ENCODE measurements around the gene DNAJC17.

DNAJC17 gene

DNA sequence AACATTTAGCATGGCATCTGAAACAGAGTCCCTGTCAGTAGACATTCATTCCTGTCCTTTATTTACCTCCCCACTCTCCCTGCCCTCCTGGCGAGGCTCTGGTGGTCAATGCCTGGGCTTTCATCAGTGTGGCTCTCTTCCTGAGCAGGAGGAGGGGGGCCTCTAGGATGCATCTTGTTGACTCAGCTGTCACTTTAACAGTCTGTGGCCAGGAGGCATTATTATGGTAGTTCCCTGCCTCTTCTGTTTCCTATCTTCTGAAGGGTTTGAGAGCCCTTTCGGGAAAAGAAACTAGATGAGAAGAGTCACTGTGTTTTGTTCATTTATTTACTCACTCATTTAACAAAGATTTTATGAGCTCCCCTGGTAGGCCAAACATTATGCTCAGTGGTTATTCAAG lies 23.6 kb upstream of the DNAJC17 start:
- DNase-seq (ENCODE audit: low read depth in 2 of 3, low spot score in 1 of 3) = no peak

DNA sequence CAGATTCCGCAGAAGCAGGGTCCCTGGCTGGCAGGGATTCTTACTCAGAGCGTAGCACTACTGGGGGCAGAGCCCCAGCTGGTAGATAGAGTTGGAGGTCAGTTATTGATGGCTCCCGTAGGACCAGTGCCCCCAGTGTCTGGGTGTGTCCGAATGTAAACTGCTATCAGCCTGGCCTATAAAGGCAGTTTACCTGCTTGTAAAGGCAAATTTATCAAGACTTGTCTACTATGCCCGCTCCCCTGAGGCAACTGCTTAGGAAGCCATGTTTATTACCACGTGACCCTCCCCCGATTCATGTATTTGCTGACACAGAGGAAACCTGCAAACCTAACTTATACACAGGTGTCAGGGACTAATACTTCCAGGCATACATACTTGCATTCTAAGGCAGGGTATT lies 21.8 kb upstream of the DNAJC17 start:
- no peak for DNase-seq (ENCODE audit: low read depth in 2 of 3, low spot score in 1 of 3)

DNA sequence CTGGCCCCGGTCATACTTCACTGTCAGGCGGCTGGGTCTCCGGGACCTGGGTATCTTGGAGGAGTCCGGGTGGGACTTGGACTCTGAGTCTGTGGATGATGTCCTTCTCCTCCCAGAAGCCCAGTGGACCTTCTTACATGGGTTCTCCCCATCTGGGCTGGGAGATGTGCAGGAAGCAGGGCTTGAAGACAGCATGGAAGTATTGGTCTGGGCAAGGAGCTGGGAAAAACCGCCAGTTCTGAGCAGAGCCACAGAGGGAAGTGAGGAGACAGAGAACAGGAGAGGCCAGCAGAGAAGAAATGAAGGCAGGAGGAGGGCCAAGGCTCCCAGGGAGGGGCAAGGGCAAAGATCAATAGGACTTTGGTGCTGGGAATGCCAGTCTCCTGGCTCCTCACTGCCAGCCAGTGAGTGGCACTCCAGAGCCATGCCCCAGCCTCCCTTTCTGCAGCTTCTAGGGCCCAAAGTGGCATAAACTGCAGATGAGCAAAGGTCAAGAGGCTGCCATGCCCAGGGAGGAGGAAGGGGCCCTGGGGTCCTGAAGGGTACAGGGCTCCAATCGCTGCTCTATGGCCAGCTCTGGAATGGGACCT lies 21.3 kb upstream of the DNAJC17 start, which contains the start of gene PPP1R14D:
PPP1R14D (minus strand) TSS at position 262 of the 590 bp plus-strand sequence; CDS start at position 195, 67 bp downstream.
- no peak for DNase-seq (ENCODE audit: low read depth in 2 of 3, low spot score in 1 of 3)

DNA sequence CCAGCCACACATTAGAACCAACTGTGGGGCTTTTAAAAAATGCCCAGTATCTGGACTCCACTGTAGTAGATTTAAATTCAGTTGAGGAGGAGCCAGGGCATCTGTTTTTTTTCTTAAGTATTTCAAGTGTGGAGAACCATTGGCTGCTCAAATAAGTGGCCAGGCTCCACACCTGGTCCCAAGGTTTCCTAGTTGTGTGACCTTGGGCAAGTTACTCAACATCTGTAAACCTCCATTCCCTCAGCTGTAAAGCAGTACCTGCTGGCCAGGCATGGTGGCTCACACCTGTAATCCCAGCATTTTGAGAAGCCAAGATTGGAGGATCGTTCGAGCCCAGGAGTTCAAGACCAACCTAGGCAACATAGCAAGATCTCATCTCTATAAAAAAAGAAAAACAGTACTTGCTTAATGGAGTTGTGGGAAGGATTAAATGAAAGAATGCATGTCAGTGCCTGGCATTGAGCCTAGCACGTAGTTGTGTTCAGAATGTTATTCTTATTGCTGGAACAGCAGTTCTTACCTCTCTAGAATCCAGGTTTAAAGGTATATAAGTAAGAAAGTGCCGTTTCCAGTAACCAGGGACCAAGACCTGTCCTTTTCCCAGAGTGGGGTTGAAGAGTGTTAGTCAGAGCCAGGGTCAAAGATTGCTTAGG lies 19.3 kb upstream of the DNAJC17 start:
- no peak for DNase-seq (ENCODE audit: low read depth in 2 of 3, low spot score in 1 of 3)

DNA sequence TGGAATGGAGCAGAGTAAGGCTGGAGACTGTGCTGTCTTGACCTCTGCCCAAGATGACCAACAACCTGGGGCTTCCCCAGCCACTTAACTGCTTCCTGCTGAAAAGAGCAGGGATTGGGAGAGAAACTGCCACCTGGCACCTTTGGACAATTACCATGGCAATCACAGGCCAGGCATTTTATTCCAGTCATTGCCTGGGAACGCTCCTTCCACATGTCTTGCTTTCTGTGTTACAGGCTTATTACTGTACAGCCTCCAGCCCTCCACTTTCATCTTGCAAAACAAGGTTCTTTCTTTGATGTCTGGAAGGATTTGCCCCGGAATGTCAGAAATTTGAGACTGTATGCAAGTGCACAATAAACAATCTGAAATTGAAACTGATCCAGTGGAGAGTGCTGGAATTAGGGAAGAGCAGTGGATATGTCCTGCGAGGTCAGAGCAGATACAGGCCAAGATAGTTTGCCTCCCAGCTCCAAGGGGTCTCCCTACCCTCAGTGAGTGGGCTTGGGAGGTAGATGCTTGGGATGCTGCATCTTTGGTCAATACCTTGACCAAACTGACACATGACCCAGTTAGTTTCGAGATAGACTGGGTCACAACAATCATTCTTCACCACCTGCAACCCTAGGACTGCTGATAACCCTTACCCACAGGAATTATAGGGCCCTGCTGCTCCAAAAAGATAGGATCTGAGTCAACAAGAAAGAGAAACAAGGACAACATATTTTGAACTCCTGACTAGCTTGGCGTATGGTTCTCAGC lies 18.6 kb upstream of the DNAJC17 start:
- DNase-seq (ENCODE audit: low read depth in 2 of 3, low spot score in 1 of 3) = no peak

DNA sequence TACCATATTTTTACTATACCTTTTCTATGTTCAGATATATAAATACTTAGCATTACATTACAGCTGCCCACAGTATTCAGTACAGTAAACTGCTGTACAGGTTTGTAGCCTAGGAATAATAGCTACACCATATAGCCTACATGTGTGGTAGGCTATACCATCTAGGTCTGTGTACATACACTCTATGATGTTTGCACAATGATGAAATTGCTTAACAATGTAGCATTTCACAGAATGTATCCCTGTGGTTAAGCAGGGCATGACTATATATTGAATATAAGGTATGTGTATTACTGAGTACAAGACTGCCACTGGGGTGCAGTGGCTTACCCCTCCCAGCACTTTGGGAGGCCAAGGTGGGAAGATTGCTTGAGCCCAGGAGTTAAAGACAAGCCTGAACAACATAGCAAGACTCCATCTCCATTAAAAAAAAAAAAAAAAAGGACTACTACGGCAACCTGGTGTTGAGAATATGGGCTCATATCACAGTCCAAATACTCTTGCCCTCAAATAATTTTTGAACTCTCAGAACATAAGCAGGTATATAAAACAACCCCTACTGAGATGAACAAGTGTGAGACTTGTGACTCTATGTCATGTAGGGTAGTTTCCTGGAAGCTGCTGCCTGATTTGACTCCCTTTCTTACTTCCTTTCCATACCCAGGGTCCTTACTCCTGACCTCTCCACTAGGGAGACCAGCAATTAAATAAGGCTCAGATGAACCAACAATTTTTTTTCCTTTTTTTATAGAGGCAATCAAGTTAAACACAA lies 16.5 kb upstream of the DNAJC17 start:
- DNase-seq (ENCODE audit: low read depth in 2 of 3, low spot score in 1 of 3) = no peak

DNA sequence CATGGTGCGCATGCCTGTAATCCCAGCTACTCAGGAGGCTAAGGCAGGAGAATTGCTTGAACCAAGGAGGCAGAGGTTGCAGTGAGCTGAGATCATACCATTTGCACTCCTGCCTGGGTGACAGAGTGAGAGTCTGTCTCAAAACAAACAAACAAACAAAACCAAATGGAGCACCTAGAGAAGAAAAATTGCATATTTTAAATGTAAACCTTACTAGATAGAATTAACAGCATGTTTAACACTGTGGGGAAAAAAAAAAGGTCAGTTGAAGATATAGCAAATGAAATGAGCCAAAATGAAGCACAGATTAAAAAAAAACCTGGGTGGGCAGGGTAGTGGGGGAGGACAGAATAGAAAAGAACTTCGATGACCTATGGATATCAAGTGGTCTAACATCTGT lies 13.9 kb upstream of the DNAJC17 start:
- DNase-seq (ENCODE audit: low read depth in 2 of 3, low spot score in 1 of 3) = no peak

DNA sequence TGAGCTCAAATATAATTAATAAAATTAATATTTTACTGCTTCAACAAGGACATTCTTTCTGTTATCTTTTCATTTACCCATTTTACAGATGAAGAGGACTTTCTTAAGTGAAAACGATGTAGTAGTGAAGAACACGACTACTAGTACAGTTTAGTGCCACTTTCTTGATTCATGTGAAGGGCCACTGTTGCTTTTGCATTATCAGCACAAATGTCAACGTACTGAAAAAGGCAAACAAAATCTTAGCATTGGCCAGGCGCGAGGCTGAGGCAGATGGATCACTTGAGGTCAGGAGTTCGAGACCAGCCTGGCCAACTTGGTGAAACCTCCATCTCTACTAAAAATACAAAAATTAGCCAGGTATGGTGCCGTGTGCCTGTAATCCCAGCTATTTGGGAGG lies 11.8 kb upstream of the DNAJC17 start:
- no peak for DNase-seq (ENCODE audit: low read depth in 2 of 3, low spot score in 1 of 3)

DNA sequence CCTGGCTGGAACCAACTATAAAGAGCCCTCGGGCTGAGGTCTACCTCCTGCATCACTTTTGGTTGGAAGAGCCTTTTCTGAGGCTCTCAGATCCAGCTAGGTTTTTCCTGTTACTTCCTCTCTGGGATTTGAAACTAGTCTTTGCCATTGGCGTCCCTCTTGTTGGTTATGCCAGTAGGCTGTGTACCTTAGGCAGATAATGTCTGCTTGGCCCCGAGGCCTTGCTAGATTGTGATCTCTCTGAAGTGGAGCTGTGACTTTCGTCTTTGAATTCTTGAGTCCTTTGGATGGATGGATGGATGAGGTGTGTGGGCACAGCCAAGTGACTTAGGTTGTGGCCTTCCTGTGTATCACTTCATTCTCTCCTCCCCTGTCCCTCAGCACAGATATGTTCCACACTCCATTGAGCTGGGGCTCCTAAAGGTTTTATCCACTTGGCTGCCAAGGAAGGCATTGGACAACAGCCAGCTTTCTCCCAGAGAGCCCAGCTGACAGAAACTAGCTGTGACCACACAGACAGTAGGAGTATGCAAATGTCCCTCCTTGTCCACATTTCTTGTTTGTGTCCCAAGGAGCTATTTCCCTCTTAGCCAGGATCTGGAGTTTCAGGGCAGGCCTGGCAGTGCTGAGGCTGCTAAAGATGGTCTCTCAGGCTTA lies 7.9 kb upstream of the DNAJC17 start:
- no peak for DNase-seq (ENCODE audit: low read depth in 2 of 3, low spot score in 1 of 3)

DNA sequence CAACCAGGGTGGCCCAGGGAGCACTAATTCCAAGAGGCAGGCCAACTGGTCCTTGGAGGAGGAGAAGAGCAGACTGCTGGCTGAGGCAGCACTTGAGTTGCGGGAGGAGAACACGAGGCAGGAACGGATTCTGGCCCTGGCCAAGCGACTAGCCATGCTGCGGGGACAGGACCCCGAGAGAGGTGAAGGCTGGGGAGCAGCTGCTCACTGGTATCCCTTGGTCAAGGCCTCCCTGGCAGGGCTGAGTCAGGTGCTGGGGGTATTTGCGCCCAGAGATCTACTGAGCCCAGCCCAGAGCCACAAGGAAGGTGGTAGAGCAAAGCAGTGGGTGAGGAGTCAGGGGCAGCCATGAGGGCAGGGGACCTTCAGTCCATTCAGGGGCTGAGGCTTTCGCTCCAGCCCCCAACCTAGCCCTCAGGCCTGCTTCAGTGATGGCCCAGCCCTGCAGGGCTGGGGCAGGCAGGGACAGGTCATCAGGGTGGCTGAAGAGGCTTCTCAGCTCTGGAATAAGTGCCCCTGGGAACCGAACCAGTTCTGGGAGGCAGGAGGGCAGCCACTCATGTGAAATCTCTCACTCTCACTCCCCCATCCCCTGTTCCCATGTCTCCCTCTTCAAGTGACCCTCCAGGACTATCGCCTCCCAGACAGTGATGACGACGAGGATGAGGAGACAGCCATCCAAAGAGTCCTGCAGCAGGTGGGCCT lies 5.6 kb upstream of the DNAJC17 start:
- DNase-seq (ENCODE audit: low read depth in 2 of 3, low spot score in 1 of 3) = no peak

DNA sequence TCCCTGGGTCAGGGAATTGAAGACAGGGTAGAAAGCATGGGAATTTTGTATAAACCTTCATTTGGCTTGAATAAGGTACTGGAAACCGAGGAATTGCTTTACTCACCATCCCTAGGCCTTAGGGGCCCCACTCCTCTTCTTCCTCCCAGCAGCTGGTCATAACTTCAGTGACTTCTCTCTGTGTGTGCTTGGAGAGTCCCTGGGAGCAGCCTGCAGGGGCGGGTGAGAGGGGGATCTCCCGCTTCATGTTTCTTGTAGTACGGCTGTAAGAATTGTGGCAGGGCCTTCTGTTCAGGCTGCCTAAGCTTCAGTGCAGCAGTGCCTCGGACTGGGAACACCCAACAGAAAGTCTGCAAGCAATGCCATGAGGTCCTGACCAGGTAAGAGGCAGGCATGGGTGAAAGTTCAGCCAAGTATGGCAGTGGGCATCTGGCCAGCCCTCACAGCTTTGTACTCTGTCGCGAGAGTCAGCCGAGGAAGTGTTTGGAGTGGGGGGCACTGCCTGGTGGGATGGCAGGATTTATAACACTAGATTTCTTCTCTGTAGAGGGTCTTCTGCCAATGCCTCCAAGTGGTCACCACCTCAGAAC lies 1.7 kb upstream of the DNAJC17 start:
- DNase-seq (ENCODE audit: low read depth in 2 of 3, low spot score in 1 of 3) = no peak

DNA sequence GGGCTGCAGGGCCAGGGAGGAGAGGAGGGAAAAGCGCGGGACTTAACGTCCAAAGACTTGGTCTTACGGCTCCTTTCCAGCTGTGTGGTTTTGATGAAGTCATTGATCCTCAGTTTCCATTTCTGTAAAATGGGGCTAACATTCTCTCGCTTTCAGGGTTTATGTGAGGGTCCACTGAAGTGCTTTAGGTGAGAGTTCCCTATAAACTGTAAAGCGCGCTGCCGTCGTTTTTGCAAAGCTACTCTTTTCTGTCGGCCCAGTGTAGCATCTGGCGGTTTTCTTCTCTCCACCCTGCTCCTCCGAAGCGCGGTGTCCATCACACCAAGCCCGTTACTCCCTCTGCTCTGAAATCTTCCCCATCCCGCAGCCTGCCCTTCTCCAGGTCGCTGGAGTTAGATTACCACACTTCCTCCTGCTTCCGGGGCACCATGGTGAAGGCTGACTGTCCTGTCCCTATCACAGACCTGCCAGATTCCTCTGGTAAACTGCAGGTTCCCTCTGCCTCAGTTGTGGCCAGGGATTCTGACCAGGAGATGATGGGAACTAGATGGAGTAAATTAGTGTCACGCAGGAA lies 702 bp upstream of the DNAJC17 start:
- no peak for DNase-seq (ENCODE audit: low read depth in 2 of 3, low spot score in 1 of 3)

DNA sequence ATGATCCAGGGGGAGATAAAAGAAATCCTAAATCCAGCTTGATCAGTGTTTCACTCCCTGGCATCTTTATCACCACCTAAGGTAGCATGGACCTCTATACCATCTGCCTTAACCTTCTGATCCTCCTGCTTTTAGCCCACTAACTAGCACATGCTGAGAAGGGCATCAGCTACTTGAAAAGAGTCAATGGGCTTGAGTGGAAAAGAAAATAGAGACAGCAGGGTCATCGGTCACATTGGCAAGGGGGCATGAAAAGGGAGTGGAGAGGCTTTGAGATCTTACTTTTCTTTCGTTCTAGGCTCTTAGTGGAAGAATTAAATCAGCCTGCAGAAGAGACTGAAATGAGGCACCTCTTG lies 623 bp downstream of the DNAJC17 start:
- DNase-seq (ENCODE audit: low read depth in 2 of 3, low spot score in 1 of 3) = no peak

DNA sequence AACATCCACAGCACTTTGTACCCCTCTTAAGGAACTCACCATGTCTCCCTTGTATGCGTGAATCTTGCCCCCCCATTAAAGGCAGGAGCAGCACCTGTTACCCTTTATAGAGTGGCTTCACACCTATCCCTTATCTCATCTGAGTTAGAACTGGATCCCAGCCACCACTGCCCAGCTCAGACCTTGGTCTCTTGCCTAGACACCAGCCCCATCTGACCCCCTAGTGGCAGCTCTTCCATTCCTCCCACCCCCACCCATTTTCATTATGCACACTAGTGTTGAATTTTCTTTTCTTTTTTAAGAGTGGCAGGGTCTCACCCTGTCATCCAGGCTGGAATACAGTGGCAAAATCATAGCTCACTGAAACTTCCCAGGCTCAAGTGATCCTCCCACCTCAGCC lies 3.6 kb downstream of the DNAJC17 start:
- DNase-seq (ENCODE audit: low read depth in 2 of 3, low spot score in 1 of 3) = no peak

DNA sequence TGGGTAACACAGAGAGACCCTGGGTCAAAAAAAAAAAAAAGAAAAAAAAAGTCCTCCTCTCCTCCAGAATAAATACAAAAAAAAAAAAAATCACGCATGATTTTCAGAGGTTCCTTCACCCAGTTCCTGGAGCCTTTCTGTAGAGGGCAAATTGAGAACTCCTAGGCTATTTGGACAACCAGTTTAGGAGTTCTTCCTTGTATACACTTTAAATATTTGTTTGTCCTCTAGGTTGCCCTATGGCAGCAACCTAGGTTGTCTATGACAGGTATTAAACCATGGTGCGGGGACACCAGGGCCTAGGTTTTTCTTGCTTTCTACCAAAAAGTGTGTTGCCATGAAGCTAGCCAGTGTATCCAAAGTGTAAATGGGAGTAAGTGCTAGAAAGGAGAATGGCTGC lies 4.2 kb downstream of the DNAJC17 start:
- DNase-seq (ENCODE audit: low read depth in 2 of 3, low spot score in 1 of 3) = no peak

DNA sequence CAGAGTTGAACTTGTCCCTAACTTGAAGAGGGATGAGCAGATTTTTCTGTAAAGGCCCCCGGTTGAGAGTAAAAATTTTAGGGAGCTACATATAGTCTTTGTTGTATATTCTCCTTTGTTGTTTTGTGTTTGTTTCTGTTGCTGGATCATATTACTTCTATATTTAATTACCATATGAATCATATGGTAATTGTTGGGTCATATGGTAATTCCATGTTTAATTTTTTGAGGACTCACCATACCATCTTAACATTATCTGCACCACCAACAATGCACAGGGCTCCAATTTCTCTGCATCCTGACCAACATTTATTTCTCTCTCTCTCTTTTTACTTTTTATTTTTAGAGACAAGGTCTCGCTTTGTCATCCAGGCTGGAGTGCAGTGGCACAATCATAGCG lies 7.8 kb downstream of the DNAJC17 start:
- no peak for DNase-seq (ENCODE audit: low read depth in 2 of 3, low spot score in 1 of 3)

DNA sequence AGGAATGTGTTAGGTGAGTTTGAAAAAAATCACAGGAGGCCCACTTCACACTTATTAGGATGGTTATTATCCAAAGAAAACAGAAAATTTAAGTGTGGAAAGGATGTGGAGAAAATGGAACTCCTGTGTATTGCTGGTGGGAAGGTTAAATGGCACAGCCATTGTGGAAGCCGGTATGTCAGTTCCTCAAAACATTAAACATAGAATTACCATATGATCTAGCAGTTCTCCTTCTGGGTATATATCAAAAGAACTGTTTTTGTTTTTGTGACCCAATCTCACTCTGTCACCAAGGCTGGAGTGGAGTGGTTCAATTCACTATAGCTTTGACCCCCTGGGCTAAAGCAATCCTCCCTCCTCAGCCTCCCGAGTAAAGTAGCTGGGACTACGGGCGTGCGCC lies 10.8 kb downstream of the DNAJC17 start:
- DNase-seq (ENCODE audit: low read depth in 2 of 3, low spot score in 1 of 3) = no peak

DNA sequence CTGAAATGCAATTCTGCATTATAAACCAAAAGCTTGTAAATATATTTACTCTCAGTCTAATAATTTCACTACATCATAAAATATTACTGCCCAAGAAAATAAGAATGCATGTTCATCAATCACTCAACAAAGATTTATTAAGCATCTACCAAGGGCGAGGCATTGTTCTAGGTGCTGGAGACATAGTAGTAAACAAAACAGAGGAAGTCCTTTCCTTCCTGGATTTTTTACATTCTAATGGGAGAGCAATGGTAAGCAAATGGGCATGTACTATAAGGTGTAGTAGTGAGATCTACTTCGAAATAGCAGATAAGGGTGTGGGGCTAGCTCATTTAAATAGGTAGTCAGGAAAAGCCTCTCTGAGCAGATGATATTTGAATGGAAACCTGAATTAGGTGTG lies 11.2 kb downstream of the DNAJC17 start:
- no peak for DNase-seq (ENCODE audit: low read depth in 2 of 3, low spot score in 1 of 3)

DNA sequence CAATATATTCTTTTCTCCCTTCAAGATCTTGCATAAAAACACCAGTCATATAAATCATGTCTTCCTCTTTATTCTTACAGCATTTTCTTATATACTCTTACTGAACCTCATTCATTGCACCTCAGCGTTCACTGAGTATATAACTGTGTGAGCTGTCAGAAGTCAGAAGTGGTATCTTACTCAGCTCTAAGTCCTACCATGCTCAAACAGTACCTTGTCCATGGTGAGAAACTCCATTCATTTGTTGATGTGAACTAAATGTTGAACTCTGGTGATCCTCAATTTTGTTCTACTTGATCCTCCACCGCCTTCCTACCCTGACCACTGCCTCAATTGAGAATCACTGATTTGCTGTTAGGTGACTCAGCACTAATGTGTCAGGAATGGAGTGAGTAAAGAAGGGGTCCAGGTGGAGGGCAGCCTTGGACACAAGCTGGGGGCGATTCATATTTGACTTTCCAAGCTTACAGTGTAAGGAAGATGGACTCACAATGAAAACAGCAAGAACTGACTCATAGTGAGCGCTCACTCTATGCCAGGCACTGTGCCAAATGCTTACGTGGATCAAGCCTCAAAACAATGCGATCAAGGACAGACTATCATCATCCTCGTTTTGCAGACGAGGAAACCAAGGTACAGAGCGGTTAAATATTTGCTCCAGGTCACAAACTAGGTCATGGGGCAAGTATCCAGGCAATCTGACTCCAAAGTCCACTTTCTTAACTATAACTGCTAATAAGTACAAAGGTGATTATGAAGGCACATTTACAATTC lies 13.9 kb downstream of the DNAJC17 start:
- DNase-seq (ENCODE audit: low read depth in 2 of 3, low spot score in 1 of 3) = peak; percentile 25 to 29 (median 28)

Measured in stimulated activated CD4-positive, alpha-beta T cell treated with anti-CD3 and anti-CD28 coated beads, Interleukin-12 subunit alpha, Interleukin-12 subunit beta, amount 100 ng/mL, for 48 hours (primary cell).